ENCODE data around the gene SPTBN2.
"Not testable (repeated sequence)": the region's sequence is repeated elsewhere in the genome, so short reads cannot be mapped to it uniquely, and the experiment has no call there.

SPTBN2 gene

DNA sequence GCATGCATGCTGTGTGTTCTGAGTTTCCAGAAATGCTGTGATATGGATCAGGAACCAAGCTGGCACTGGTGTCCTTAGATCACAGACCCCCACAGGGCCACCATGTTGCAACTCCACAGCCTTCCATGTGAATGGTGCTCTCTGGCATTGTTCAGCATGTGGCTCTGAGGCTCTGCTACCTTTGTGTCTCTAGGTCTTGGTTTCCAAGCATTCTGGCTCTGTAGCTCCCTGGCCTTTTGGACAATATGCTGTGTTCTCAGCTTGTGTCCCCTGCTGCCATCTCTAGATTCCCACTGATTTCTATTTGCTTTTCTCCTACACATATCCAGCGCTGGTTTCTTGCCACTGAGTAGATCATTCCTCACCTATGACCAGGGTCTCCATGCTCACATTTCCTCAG, 3.9 kb downstream of the SPTBN2 start:
- no peak overlapping the region for H3K4me2 ChIP-seq (ENCODE audit: insufficient read depth, low read length, poor library complexity, severe bottlenecking)

DNA sequence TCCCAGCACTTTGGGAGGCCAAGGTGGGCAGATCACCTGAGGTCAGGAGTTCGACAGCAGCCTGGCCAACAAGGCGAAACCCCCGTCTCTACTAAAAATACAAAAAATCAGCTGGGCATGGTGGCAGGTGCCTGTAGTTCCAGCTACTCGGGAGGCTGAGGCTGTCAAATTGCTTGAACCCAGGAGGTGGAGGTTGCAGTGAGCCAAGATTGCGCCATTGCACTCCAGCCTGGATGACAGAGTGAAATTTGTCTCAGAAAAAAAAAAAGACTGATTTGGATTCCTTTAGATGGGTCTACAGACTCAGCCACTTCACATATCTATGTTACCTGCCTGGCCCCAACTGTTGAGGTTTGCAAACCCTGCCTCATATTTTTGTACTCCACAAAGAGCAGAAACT, 4.8 kb downstream of the SPTBN2 start:
- H3K27ac ChIP-seq (replicated peaks; ENCODE audit: low read length); H3K4ac ChIP-seq (ENCODE audit: low read length); H3K18ac ChIP-seq (ENCODE audit: low read length); H3K14ac ChIP-seq (ENCODE audit: low read length); H4K91ac ChIP-seq (ENCODE audit: low read depth, low read length, poor library complexity); H2BK15ac ChIP-seq (ENCODE audit: low read length); H3K9me3 ChIP-seq (replicated peaks in 1 of 2; ENCODE audit: control insufficient read depth in 2 of 2, insufficient read depth in 1 of 2, low read depth in 1 of 2, low read length in 2 of 2); H3K4me2 ChIP-seq (ENCODE audit: insufficient read depth, low read length, poor library complexity, severe bottlenecking); H3K4me3 ChIP-seq (ENCODE audit: low read length in 2 of 2); H3K23ac ChIP-seq (ENCODE audit: low read depth, low read length, poor library complexity); H2BK5ac ChIP-seq (ENCODE audit: low read length); H2BK120ac ChIP-seq (ENCODE audit: low read depth, low read length); H2AK5ac ChIP-seq (ENCODE audit: low read depth, low read length); DNase-seq (ENCODE audit: low spot score); H2AFZ ChIP-seq (ENCODE audit: low read length); H4K8ac ChIP-seq (ENCODE audit: low read depth, low read length); H3K9ac ChIP-seq (ENCODE audit: low read depth, low read length, poor library complexity); H2BK12ac ChIP-seq (ENCODE audit: low read length); H3K79me1 ChIP-seq (ENCODE audit: low read depth, low read length): not testable (repeated sequence)
- Histone ChIP-seq H3K27me3 (ENCODE audit: control insufficient read depth in 3 of 3, insufficient read depth in 3 of 3, low read depth in 1 of 3, low read length in 3 of 3) (peaks cover 0 to 12% (median 7%) of the 10 kb centered on the region in 3 experiments), H3K36me3 (replicated peaks in 1 of 2; ENCODE audit: control insufficient read depth in 2 of 2, insufficient read depth in 2 of 2, low read length in 2 of 2) (peaks cover 7 to 27% of the 10 kb centered on the region in 2 donors), H3K4me1 (ENCODE audit: control insufficient read depth in 2 of 2, insufficient read depth in 1 of 2, low read depth in 1 of 2, low read length in 2 of 2) (peaks cover 18 to 39% of the 10 kb centered on the region in 2 donors)
- WGBS, 2 donors (ENCODE audit: extremely low coverage in 2 of 2, insufficient read length in 2 of 2, insufficient replicate concordance in 1 of 2) = no CpG with 5 or more reads among the region's 5 CpGs

More for the DNA sequence above, 3.9 kb downstream of the SPTBN2 start:
- Histone ChIP-seq H2AFZ (ENCODE audit: low read length) (no peak overlapping the region), H3K4ac (ENCODE audit: low read length) (no peak overlapping the region), H2BK120ac (ENCODE audit: low read depth, low read length) (no peak overlapping the region), H3K4me3 (ENCODE audit: low read length in 2 of 2) (no peak overlapping the region), H4K91ac (ENCODE audit: low read depth, low read length, poor library complexity) (no peak overlapping the region), H2BK12ac (ENCODE audit: low read length) (no peak overlapping the region), H3K27me3 (ENCODE audit: control insufficient read depth in 3 of 3, insufficient read depth in 3 of 3, low read depth in 1 of 3, low read length in 3 of 3) (peaks cover 0 to 19% (median 7%) of the 10 kb centered on the region in 3 experiments), H2AK5ac (ENCODE audit: low read depth, low read length) (no peak overlapping the region), H3K23ac (ENCODE audit: low read depth, low read length, poor library complexity) (no peak overlapping the region), H3K9ac (ENCODE audit: low read depth, low read length, poor library complexity) (no peak overlapping the region), H2BK15ac (ENCODE audit: low read length) (no peak overlapping the region), H3K79me1 (ENCODE audit: low read depth, low read length) (peaks cover 3% of the 10 kb centered on the region), H4K8ac (ENCODE audit: low read depth, low read length) (no peak overlapping the region), H3K18ac (ENCODE audit: low read length) (no peak overlapping the region), H3K9me3 (replicated peaks in 1 of 2; ENCODE audit: control insufficient read depth in 2 of 2, insufficient read depth in 1 of 2, low read depth in 1 of 2, low read length in 2 of 2) (no peaks in the 10 kb centered on the region), H3K36me3 (replicated peaks in 1 of 2; ENCODE audit: control insufficient read depth in 2 of 2, insufficient read depth in 2 of 2, low read length in 2 of 2) (peaks cover 2 to 17% of the 10 kb centered on the region in 2 donors), H2BK5ac (ENCODE audit: low read length) (no peak overlapping the region), H3K27ac (replicated peaks; ENCODE audit: low read length) (no peak overlapping the region), H3K4me1 (ENCODE audit: control insufficient read depth in 2 of 2, insufficient read depth in 1 of 2, low read depth in 1 of 2, low read length in 2 of 2) (peaks cover 18 to 31% of the 10 kb centered on the region in 2 donors), H3K14ac (ENCODE audit: low read length) (no peak overlapping the region)
- DNase-seq (ENCODE audit: low spot score) = no peak
- no CpG with 5 or more reads among the region's 1 CpG for WGBS, 2 donors (ENCODE audit: extremely low coverage in 2 of 2, insufficient read length in 2 of 2, insufficient replicate concordance in 1 of 2)

DNA sequence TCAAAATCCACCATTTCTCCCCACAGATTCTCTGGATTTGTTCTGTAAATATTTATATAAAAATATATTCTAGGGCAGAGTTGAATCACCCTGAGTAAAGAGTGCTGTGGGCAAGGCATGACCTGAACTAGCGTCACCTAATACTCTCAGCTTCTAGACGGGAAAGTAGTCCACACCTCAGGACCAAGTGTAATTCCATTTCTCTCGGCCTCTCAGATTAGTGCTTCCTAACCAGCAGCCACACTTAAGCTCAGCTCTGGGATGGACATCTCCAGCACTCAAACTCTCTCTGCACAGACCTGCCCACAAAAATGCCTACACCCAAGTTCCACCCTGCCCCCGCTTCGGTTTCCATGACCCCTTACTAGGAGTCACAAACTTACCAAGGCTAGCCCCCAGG, 5.3 kb downstream of the SPTBN2 start:
- H3K4me3 ChIP-seq (ENCODE audit: low read length in 2 of 2) = no peak overlapping the region
- H3K23ac ChIP-seq (ENCODE audit: low read depth, low read length, poor library complexity) = no peak overlapping the region
- peaks cover 16 to 40% of the 10 kb centered on the region in 2 donors for H3K4me1 ChIP-seq (ENCODE audit: control insufficient read depth in 2 of 2, insufficient read depth in 1 of 2, low read depth in 1 of 2, low read length in 2 of 2)
- no peak overlapping the region for H3K27ac ChIP-seq (replicated peaks; ENCODE audit: low read length)
- no peak overlapping the region for H2BK5ac ChIP-seq (ENCODE audit: low read length)
- no peaks in the 10 kb centered on the region for H3K9me3 ChIP-seq (replicated peaks in 1 of 2; ENCODE audit: control insufficient read depth in 2 of 2, insufficient read depth in 1 of 2, low read depth in 1 of 2, low read length in 2 of 2)
- no peak overlapping the region for H2AFZ ChIP-seq (ENCODE audit: low read length)
- H3K79me1 ChIP-seq (ENCODE audit: low read depth, low read length) = peaks cover 3% of the 10 kb centered on the region
- H2AK5ac ChIP-seq (ENCODE audit: low read depth, low read length) = no peak overlapping the region
- H2BK120ac ChIP-seq (ENCODE audit: low read depth, low read length) = no peak overlapping the region
- H2BK15ac ChIP-seq (ENCODE audit: low read length) = no peak overlapping the region
- H3K14ac ChIP-seq (ENCODE audit: low read length) = no peak overlapping the region
- H3K36me3 ChIP-seq (replicated peaks in 1 of 2; ENCODE audit: control insufficient read depth in 2 of 2, insufficient read depth in 2 of 2, low read length in 2 of 2) = peaks cover 7 to 29% of the 10 kb centered on the region in 2 donors
- no peak overlapping the region for H3K18ac ChIP-seq (ENCODE audit: low read length)
- DNase-seq (ENCODE audit: low spot score) = no peak
- H3K4ac ChIP-seq (ENCODE audit: low read length) = no peak overlapping the region
- WGBS, 2 donors (ENCODE audit: extremely low coverage in 2 of 2, insufficient read length in 2 of 2, insufficient replicate concordance in 1 of 2) = no CpG with 5 or more reads among the region's 5 CpGs
- H3K9ac ChIP-seq (ENCODE audit: low read depth, low read length, poor library complexity) = no peak overlapping the region
- H4K8ac ChIP-seq (ENCODE audit: low read depth, low read length) = no peak overlapping the region
- H3K27me3 ChIP-seq (ENCODE audit: control insufficient read depth in 3 of 3, insufficient read depth in 3 of 3, low read depth in 1 of 3, low read length in 3 of 3) = peaks cover 0 to 7% (median 7%) of the 10 kb centered on the region in 3 experiments
- no peak overlapping the region for H4K91ac ChIP-seq (ENCODE audit: low read depth, low read length, poor library complexity)
- no peak overlapping the region for H2BK12ac ChIP-seq (ENCODE audit: low read length)
- H3K4me2 ChIP-seq (ENCODE audit: insufficient read depth, low read length, poor library complexity, severe bottlenecking) = no peak overlapping the region

DNA sequence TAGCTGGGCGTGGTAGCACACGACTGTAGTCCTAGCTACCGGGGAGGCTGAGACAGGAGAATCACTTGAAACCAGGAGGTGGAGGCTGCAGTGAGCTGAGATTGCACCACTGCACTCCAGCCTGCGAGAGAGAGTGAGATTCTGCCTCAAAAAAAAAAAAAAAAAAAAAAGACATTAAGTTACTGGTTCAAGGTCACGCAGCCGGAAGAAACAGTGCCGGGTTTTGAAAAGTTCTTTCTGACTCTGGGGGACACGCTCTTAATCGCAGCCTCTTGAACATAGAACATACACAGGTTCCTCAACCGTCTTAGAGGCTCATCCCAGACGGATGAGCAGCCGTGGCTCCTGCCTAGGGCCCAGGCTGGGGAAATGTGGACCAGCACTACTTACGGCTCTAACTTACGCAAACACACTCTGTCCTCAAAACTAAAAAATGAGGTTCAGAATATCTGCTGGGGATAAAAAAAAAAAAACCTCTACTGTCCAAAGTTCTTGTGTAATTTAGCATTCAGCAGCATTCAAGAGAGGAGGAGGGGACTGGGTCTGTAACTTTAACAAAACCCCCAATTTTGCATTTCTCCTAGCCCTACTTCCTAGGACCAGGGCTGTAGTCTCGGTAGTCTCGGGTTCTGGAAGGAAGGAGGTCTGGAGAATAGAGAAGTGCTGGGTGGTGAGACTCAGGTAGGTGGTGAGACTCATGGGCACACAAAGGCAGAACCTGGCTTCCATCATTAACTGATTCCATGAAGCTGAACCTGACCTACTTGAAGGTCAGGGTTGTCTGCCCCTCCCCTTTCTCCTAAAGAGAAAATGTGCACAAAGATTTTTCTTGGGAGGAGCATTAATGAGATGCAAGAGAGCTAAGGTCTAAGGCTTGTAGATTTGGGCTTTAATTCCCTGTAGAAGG, 6.0 kb downstream of the SPTBN2 start:
- Histone ChIP-seq H3K18ac (ENCODE audit: low read length) (no peak overlapping the region), H3K4me3 (ENCODE audit: low read length in 2 of 2) (no peak overlapping the region), H3K4me2 (ENCODE audit: insufficient read depth, low read length, poor library complexity, severe bottlenecking) (no peak overlapping the region), H2BK5ac (ENCODE audit: low read length) (no peak overlapping the region), H3K27ac (replicated peaks; ENCODE audit: low read length) (no peak overlapping the region), H3K4me1 (ENCODE audit: control insufficient read depth in 2 of 2, insufficient read depth in 1 of 2, low read depth in 1 of 2, low read length in 2 of 2) (peaks cover 15 to 46% of the 10 kb centered on the region in 2 donors), H4K91ac (ENCODE audit: low read depth, low read length, poor library complexity) (no peak overlapping the region), H3K79me1 (ENCODE audit: low read depth, low read length) (peaks cover 3% of the 10 kb centered on the region), H3K36me3 (replicated peaks in 1 of 2; ENCODE audit: control insufficient read depth in 2 of 2, insufficient read depth in 2 of 2, low read length in 2 of 2) (peaks cover 7 to 34% of the 10 kb centered on the region in 2 donors), H3K4ac (ENCODE audit: low read length) (no peak overlapping the region), H3K23ac (ENCODE audit: low read depth, low read length, poor library complexity) (no peak overlapping the region), H2BK120ac (ENCODE audit: low read depth, low read length) (no peak overlapping the region), H2AFZ (ENCODE audit: low read length) (no peak overlapping the region), H3K9me3 (replicated peaks in 1 of 2; ENCODE audit: control insufficient read depth in 2 of 2, insufficient read depth in 1 of 2, low read depth in 1 of 2, low read length in 2 of 2) (no peaks in the 10 kb centered on the region), H2BK15ac (ENCODE audit: low read length) (no peak overlapping the region), H2AK5ac (ENCODE audit: low read depth, low read length) (no peak overlapping the region), H3K14ac (ENCODE audit: low read length) (no peak overlapping the region), H3K9ac (ENCODE audit: low read depth, low read length, poor library complexity) (no peak overlapping the region), H3K27me3 (ENCODE audit: control insufficient read depth in 3 of 3, insufficient read depth in 3 of 3, low read depth in 1 of 3, low read length in 3 of 3) (peaks cover 0 to 7% (median 6%) of the 10 kb centered on the region in 3 experiments), H4K8ac (ENCODE audit: low read depth, low read length) (no peak overlapping the region), H2BK12ac (ENCODE audit: low read length) (no peak overlapping the region)
- DNase-seq (ENCODE audit: low spot score) = no peak
- WGBS, 2 donors (ENCODE audit: extremely low coverage in 2 of 2, insufficient read length in 2 of 2, insufficient replicate concordance in 1 of 2) = no CpG with 5 or more reads among the region's 16 CpGs

Measured in neuronal stem cell (in vitro differentiated cells).